SK-N-SH treated with all-trans-retinoic acid at 6 μM for 48 hours (cell line): ENCODE measurements around the gene GLIPR1L1.

Experiments
- ATAC-seq: fragments of 200-7000 bp; cut with Tn5 transposase; 3 replicates; pipeline ENCODE4 v1.9.1; 2020; ENCODE audit warnings: mild to moderate bottlenecking, moderate library complexity
- BACH2 ChIP-seq: fragments of 250-450 bp; sonication (Bioruptor Pico); IDR thresholded peaks from 2 replicates; pipeline ENCODE4 v1.9.0; 2021; ENCODE audit warnings: mild to moderate bottlenecking, borderline replicate concordance
- CSRNP3 ChIP-seq: fragments of 250-450 bp; sonication (Bioruptor Pico); IDR thresholded peaks from 2 replicates; pipeline ENCODE4 v1.5.1; 2021; ENCODE audit warnings: mild to moderate bottlenecking, moderate library complexity
- ESRRG ChIP-seq: fragments of 250-450 bp; sonication (Bioruptor Pico); IDR thresholded peaks from 2 replicates; pipeline ENCODE4 v1.6.1; 2021; ENCODE audit warnings: mild to moderate bottlenecking
- GLIS3 ChIP-seq: fragments of 250-450 bp; sonication (Bioruptor Pico); IDR thresholded peaks from 2 replicates; pipeline ENCODE4 v1.5.0; 2020; ENCODE audit warnings: mild to moderate bottlenecking, moderate library complexity
- ISL1 ChIP-seq: fragments of 250-450 bp; sonication (Bioruptor Pico); IDR thresholded peaks from 2 replicates; pipeline ENCODE4 v2.1.2; 2022; ENCODE audit warnings: mild to moderate bottlenecking, moderate library complexity
- PPARA ChIP-seq: fragments of 250-450 bp; sonication (Bioruptor Pico); IDR thresholded peaks from 2 replicates; pipeline ENCODE4 v1.5.0; 2020; ENCODE audit warnings: mild to moderate bottlenecking, borderline replicate concordance
- RARB ChIP-seq: fragments of 250-450 bp; sonication (Bioruptor Pico); IDR thresholded peaks from 2 replicates; pipeline ENCODE4 v1.8.0; 2021; ENCODE audit warnings: mild to moderate bottlenecking, moderate library complexity
- SNAI2 ChIP-seq: fragments of 250-450 bp; sonication (Bioruptor Pico); IDR thresholded peaks from 2 replicates; pipeline ENCODE4 v1.5.0; 2020; ENCODE audit warnings: mild to moderate bottlenecking, moderate library complexity
- TCF4 ChIP-seq: fragments of 250-450 bp; sonication (Bioruptor Pico); IDR thresholded peaks from 2 replicates; pipeline ENCODE4 v1.8.0; 2021; ENCODE audit warnings: mild to moderate bottlenecking, moderate library complexity, borderline replicate concordance
- TOX ChIP-seq: fragments of 250-450 bp; sonication (Bioruptor Pico); IDR thresholded peaks from 2 replicates; pipeline ENCODE4 v1.8.0; 2021; ENCODE audit warnings: mild to moderate bottlenecking, moderate library complexity, borderline replicate concordance
- TSHZ2 ChIP-seq: fragments of 250-450 bp; sonication (Bioruptor Pico); IDR thresholded peaks from 2 replicates; pipeline ENCODE4 v1.5.0; 2020; ENCODE audit warnings: mild to moderate bottlenecking, moderate library complexity
- ZC3H10 ChIP-seq: fragments of 250-450 bp; sonication (Bioruptor Pico); IDR thresholded peaks from 2 replicates; pipeline ENCODE4 v1.5.1; 2021; ENCODE audit warnings: mild to moderate bottlenecking, moderate library complexity
- ZFP30 ChIP-seq: fragments of 450-650 bp; formaldehyde crosslinking; IDR thresholded peaks from 2 replicates; pipeline ENCODE4 v1.5.0; 2022; ENCODE audit warnings: mild to moderate bottlenecking, moderate library complexity
- ZNF565 ChIP-seq: fragments of 450-650 bp; formaldehyde crosslinking; conservative IDR thresholded peaks from 2 replicates; pipeline ENCODE4 v1.5.0; 2020; ENCODE audit warnings: low read depth, mild to moderate bottlenecking, moderate library complexity
- ZNF70 ChIP-seq: fragments of 450-650 bp; formaldehyde crosslinking; IDR thresholded peaks from 2 replicates; pipeline ENCODE4 v1.5.0; 2020; ENCODE audit warnings: mild to moderate bottlenecking, moderate library complexity
- ZNF8 ChIP-seq: fragments of 450-650 bp; formaldehyde crosslinking; IDR thresholded peaks from 2 replicates; pipeline ENCODE4 v1.5.0; 2020; ENCODE audit warnings: mild to moderate bottlenecking, moderate library complexity
- TF ChIP-seq, protein P1 (sequence below): fragments of 250-450 bp; sonication (Bioruptor Pico); IDR thresholded peaks from 2 replicates; pipeline ENCODE4 v1.8.0; 2020; ENCODE audit warnings: mild to moderate bottlenecking, moderate library complexity, borderline replicate concordance
- TF ChIP-seq, protein P2 (sequence below): fragments of 250-450 bp; sonication (Bioruptor Pico); IDR thresholded peaks from 2 replicates; pipeline ENCODE4 v1.5.1; 2020; ENCODE audit warnings: low read depth, mild to moderate bottlenecking, moderate library complexity
- TF ChIP-seq, protein P3 (sequence below): fragments of 250-450 bp; sonication (Bioruptor Pico); IDR thresholded peaks from 2 replicates; pipeline ENCODE4 v1.8.0; 2021; ENCODE audit warnings: low read depth, mild to moderate bottlenecking, moderate library complexity, borderline replicate concordance

Gene GLIPR1L1

DNA sequence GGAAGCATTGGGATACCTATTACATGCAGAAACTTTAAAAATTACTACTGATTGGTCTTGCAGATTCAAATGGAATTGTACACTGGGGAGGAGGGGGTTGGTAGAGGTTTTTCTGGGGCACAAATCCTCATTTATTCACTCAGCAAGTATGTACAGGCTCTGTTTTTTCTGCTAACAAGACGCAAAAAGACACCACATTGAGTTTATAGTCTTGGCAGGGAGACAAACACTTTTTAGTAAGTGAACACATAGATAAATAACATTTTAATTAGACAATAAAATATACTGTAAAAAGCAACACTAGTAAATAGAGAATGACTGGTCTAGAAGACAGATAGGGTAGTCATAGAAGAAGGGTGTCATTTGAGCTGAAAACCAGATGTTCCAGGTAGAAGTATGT, 80.2 kb downstream of the GLIPR1L1 start:
- TF ChIP-seq ZNF8 (CRISPR knock-in tag) (no peak), ESRRG (no peak), PPARA (no peak), ZNF565 (CRISPR knock-in tag) (no peak), TCF4 (CRISPR knock-in tag) (no peak), CSRNP3 (CRISPR knock-in tag) (no peak), ISL1 (CRISPR knock-in tag) (no peak), GLIS3 (CRISPR knock-in tag) (no peak), ZNF70 (CRISPR knock-in tag) (no peak), SNAI2 (no peak), ZC3H10 (no peak), RARB (no peak), TOX (CRISPR knock-in tag) (no peak), BACH2 (no peak)
- TF ChIP-seq, protein P1, sequence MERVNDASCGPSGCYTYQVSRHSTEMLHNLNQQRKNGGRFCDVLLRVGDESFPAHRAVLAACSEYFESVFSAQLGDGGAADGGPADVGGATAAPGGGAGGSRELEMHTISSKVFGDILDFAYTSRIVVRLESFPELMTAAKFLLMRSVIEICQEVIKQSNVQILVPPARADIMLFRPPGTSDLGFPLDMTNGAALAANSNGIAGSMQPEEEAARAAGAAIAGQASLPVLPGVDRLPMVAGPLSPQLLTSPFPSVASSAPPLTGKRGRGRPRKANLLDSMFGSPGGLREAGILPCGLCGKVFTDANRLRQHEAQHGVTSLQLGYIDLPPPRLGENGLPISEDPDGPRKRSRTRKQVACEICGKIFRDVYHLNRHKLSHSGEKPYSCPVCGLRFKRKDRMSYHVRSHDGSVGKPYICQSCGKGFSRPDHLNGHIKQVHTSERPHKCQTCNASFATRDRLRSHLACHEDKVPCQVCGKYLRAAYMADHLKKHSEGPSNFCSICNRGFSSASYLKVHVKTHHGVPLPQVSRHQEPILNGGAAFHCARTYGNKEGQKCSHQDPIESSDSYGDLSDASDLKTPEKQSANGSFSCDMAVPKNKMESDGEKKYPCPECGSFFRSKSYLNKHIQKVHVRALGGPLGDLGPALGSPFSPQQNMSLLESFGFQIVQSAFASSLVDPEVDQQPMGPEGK (CRISPR knock-in tag), result no peak
- TF ChIP-seq, protein P2, sequence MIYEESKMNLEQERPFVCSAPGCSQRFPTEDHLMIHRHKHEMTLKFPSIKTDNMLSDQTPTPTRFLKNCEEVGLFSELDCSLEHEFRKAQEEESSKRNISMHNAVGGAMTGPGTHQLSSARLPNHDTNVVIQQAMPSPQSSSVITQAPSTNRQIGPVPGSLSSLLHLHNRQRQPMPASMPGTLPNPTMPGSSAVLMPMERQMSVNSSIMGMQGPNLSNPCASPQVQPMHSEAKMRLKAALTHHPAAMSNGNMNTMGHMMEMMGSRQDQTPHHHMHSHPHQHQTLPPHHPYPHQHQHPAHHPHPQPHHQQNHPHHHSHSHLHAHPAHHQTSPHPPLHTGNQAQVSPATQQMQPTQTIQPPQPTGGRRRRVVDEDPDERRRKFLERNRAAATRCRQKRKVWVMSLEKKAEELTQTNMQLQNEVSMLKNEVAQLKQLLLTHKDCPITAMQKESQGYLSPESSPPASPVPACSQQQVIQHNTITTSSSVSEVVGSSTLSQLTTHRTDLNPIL (CRISPR knock-in tag), result no peak
- TF ChIP-seq, protein P3, sequence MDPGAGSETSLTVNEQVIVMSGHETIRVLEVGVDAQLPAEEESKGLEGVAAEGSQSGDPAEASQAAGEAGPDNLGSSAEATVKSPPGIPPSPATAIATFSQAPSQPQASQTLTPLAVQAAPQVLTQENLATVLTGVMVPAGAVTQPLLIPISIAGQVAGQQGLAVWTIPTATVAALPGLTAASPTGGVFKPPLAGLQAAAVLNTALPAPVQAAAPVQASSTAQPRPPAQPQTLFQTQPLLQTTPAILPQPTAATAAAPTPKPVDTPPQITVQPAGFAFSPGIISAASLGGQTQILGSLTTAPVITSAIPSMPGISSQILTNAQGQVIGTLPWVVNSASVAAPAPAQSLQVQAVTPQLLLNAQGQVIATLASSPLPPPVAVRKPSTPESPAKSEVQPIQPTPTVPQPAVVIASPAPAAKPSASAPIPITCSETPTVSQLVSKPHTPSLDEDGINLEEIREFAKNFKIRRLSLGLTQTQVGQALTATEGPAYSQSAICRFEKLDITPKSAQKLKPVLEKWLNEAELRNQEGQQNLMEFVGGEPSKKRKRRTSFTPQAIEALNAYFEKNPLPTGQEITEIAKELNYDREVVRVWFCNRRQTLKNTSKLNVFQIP, result no peak
- no peak for ATAC-seq

- TF ChIP-seq GLIS3 (CRISPR knock-in tag) (no peak), ZNF8 (CRISPR knock-in tag) (no peak), TSHZ2 (no peak), ZNF70 (CRISPR knock-in tag) (no peak), ESRRG (no peak), TCF4 (CRISPR knock-in tag) (no peak), BACH2 (no peak), ZNF565 (CRISPR knock-in tag) (no peak), ZFP30 (CRISPR knock-in tag) (no peak), TOX (CRISPR knock-in tag) (no peak), PPARA (no peak)
- TF ChIP-seq, all 23 proteins: peak for 0
- ATAC-seq, result no peak; the same call in 2 of the 3 replicates
Observed at GRCh38 chr12:75419841-75420240, 85.4 kb downstream of the GLIPR1L1 start.
